Activated CD4-positive, CD25-positive, alpha-beta regulatory T cell treated with anti-CD3 and anti-CD28 coated beads, Interleukin-2, amount 50 U/mL, for 24 hours (primary cell): ENCODE data around the gene WDFY3.
"Not testable (repeated sequence)": the region's sequence is repeated elsewhere in the genome, so short reads cannot be mapped to it uniquely, and the experiment has no call there.

Source experiments
- ATAC-seq, 2 donors: fragments of 150-1000 bp; cut with Tn5 transposase; one replicate each; pipeline ENCODE4 v1.10.0; 2021; ENCODE audit warnings: mild to moderate bottlenecking in 1 of 2, moderate library complexity in 1 of 2

Gene WDFY3

GRCh38 chr4:84852081-84852480 is 114.4 kb downstream of the WDFY3 start:
- ATAC-seq: no peak

- ATAC-seq: no peak
Observed at GRCh38 chr4:84849051-84849640, 117.3 kb downstream of the WDFY3 start.

- no peak for ATAC-seq
Observed at GRCh38 chr4:84848432-84848831, 118.1 kb downstream of the WDFY3 start.

GRCh38 chr4:84847978-84848377 is 118.5 kb downstream of the WDFY3 start:
- no peak for ATAC-seq

- ATAC-seq: no peak
Observed at GRCh38 chr4:84846985-84847384, 119.5 kb downstream of the WDFY3 start.

- ATAC-seq: no peak
Observed at GRCh38 chr4:84841435-84841834, 125.1 kb downstream of the WDFY3 start.

GRCh38 chr4:84837751-84838150 is 128.7 kb downstream of the WDFY3 start:
- ATAC-seq: no peak

- ATAC-seq: not testable (repeated sequence)
Observed at GRCh38 chr4:84829633-84830032, 136.9 kb downstream of the WDFY3 start.

- no peak for ATAC-seq
Observed at GRCh38 chr4:84826681-84827080, 139.8 kb downstream of the WDFY3 start.

- ATAC-seq: no peak
Observed at GRCh38 chr4:84825701-84826341, 140.7 kb downstream of the WDFY3 start.

GRCh38 chr4:84821064-84821463 is 145.4 kb downstream of the WDFY3 start:
- ATAC-seq: no peak

- ATAC-seq: no peak
Observed at GRCh38 chr4:84814094-84814750, 152.3 kb downstream of the WDFY3 start.

GRCh38 chr4:84809946-84810345 is 156.5 kb downstream of the WDFY3 start:
- ATAC-seq: no peak

- ATAC-seq: no peak
Observed at GRCh38 chr4:84808332-84808731, 158.2 kb downstream of the WDFY3 start.

- ATAC-seq: not testable (repeated sequence)
Observed at GRCh38 chr4:84806541-84806940, 159.9 kb downstream of the WDFY3 start.

GRCh38 chr4:84804136-84804535 is 162.4 kb downstream of the WDFY3 start:
- no peak for ATAC-seq

- no peak for ATAC-seq
Observed at GRCh38 chr4:84803720-84804119, 162.8 kb downstream of the WDFY3 start.

- ATAC-seq: no peak
Observed at GRCh38 chr4:84803116-84803515, 163.4 kb downstream of the WDFY3 start.

- no peak for ATAC-seq
Observed at GRCh38 chr4:84800256-84800655, 166.2 kb downstream of the WDFY3 start.

GRCh38 chr4:84799318-84799717 is 167.2 kb downstream of the WDFY3 start:
- ATAC-seq: no peak

- ATAC-seq: no peak
Observed at GRCh38 chr4:84796394-84796793, 170.1 kb downstream of the WDFY3 start.

- ATAC-seq: no peak
Observed at GRCh38 chr4:84792366-84793301, 173.9 kb downstream of the WDFY3 start.
